HG03280 (cell line): ENCODE data around the gene PTCD3.

ENCODE experiments used
- ATAC-seq: cut with Tn5 transposase; IDR thresholded peaks from one replicate; pipeline ENCODE4 v1.9.1; 2021; ENCODE audit warnings: mild to moderate bottlenecking, moderate library complexity; ENCODE audit not compliant: unreplicated experiment

PTCD3 gene

GRCh38 chr2:86143307-86143706, 37.3 kb downstream of the PTCD3 start:
- ATAC-seq = no peak

- no peak for ATAC-seq
Observed at GRCh38 chr2:86143926-86144685, 38.1 kb downstream of the PTCD3 start.

DNA sequence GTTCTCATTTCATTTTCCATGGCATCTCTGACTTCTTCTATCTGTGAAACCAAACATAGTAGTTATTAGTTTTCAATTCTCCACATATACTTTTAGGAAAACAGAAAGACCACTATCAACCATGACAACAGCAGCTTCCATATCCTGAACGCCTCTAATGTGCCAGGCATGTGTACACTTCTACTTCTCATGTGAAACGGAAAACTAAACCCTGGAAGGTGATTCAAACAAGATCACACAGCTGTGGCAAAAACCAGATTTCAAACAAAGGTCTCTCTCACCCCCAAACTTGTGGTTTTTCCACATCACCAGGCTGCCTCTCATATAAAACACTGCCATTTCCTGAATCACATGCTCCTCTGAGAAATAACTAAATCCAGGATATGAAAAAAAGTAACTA, 41.8 kb downstream of the PTCD3 start:
- no peak for ATAC-seq

GRCh38 chr2:86150502-86150901, 44.5 kb downstream of the PTCD3 start:
- ATAC-seq = no peak

- no peak for ATAC-seq
Observed at GRCh38 chr2:86157009-86157556, 51.0 kb downstream of the PTCD3 start.

- ATAC-seq = no peak
Observed at GRCh38 chr2:86158286-86158685, 52.3 kb downstream of the PTCD3 start.

DNA sequence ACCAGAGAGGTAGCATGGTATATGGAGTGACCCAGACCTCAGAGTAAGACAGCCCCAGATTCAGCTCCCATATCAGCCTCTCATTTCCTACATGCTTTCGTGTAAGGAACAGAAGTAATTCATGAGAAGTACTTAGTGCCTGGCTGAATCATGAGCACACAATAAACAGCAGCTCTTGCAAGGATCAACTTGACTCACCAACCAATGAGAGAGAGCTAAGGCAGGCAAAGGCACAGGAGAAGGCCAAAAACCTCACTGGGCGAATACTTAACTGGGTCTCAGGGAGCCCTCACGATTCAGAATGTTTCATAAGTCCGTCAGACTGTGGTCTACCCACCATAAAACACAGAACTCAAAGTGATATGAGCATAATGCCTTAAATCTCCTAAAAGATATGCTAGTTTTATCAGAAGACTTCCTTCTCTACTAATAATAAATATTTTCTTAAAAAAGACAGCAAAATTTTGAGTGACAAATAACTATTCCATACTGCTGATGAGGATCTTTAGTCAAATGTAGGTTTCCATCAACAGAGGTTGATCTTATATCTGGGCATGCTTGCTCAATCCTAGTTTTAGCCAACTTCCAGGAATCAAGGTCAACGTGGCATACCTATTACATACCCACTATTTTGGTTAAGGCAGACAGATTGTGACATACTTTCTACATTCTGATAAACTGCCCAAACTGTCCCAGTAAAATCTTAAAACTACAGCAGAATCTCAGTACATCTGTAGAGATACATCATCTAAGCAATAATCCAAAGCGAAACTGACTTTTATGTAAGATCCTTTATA, 54.3 kb downstream of the PTCD3 start:
- no peak for ATAC-seq

- ATAC-seq = no peak
Observed at GRCh38 chr2:86170449-86170848, 64.4 kb downstream of the PTCD3 start.

DNA sequence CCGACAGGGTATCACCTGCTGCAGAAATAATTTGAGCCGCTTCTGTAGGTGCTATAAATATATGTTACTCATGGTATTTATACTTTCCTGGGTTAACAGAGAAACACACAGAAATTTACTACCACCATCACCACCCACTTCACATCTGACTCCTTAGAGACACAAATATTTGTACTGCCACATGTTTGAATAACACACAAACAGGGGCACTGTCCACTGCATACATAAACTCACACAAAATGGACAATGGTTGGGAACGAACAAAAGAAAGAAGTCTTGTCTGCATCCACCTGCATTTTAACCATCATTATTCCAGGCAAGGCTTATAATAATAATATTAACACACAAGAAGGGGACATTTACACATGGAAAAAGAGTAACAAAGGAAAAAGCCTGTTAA, 65.3 kb downstream of the PTCD3 start:
- ATAC-seq = no peak

GRCh38 chr2:86172610-86173009, 66.6 kb downstream of the PTCD3 start:
- ATAC-seq = no peak

DNA sequence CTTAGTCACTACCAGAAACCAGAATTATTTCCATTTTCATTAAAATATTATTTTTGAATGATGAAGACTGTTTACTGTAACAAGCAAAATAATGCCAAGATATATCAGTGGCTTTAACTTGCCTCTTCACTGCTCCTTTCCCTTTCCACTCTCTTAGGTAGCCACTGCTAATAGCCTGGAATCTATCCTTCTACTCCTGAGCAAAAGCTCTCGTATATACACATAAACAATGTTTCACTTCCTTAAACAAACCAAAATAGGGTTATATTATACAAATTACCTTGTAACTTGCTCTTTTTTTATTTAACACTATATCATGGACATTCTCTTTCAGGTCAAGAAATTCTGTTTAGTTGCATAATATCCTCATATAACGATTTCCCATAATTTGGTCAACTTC, 68.4 kb downstream of the PTCD3 start:
- ATAC-seq = no peak

GRCh38 chr2:86175828-86176227, 69.8 kb downstream of the PTCD3 start:
- no peak for ATAC-seq

GRCh38 chr2:86176597-86176996, 70.6 kb downstream of the PTCD3 start:
- no peak for ATAC-seq

- ATAC-seq = no peak
Observed at GRCh38 chr2:86185517-86186212, 79.6 kb downstream of the PTCD3 start.

GRCh38 chr2:86186431-86186830, 80.4 kb downstream of the PTCD3 start:
- no peak for ATAC-seq

DNA sequence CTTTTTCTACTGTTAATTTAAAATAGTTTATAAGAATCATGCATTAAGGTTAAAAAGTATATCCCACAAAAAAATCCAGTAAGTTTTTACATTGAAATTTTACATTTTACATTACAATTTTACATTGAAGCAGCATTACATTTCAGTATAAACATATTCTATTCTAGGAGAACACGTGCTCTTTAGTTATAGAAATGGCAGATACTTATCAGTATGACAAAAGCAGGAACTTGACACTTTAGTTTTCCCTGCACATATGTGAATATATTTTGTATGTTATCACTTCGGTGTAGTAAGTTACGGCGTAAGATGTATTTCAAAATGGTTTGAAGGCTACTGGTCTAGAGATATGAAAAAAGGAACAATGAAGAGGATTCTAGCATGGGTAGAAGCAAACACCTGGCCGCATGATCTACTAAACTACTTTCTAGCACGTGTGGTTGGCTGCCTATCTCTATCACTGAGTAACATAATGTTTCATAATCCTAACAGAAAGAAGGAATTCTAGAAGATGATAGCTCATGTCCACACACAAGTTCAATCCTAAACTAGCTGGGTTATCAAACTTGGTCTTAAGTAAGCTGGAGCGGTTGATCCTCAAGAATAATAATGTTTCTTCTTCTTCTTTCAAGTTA, 83.9 kb downstream of the PTCD3 start:
- ATAC-seq = no peak
